IMR-90 (cell line): ENCODE results near the gene RERE. TPM values are rescaled to one million over a fixed set of nuclear protein-coding genes. Genes with fewer than 3 reads are reported as not detected.

Source experiments
- ATAC-seq: fragments of 200-7000 bp; cut with Tn5 transposase; 2 replicates; pipeline ENCODE4 v1.9.1; 2020; ENCODE audit warnings: low read depth, mild to moderate bottlenecking, moderate library complexity
- BruUV-seq: library from RNA; stranded (reverse); fragments of 400-500 nt; replicated peaks from 2 replicates; lab custom pipeline; 2021; lab: Mats Ljungman, UMichigan
- CTCF ChIA-PET: fragments of 300-600 bp; formaldehyde crosslinking; extraction: SDS; loops from one replicate; lab custom pipeline; 2021; ENCODE audit warnings: antibody characterized with exemption; lab: Yijun Ruan, JAX
- POLR2A ChIA-PET: fragments of 300-600 bp; sonication (Branson Sonifier 250); formaldehyde crosslinking; loops from one replicate; lab custom pipeline; 2022; ENCODE audit warnings: antibody characterized with exemption; ENCODE audit not compliant: unreplicated experiment; lab: Charles Lee
- DNase-seq: peaks from one replicate; pipeline ENCODE4 v3.0.0; 2013
- H2AFZ ChIP-seq: replicated peaks from 2 replicates; pipeline ENCODE3; 2013; ENCODE audit warnings: low read length, mild to moderate bottlenecking; ENCODE audit not compliant: poor library complexity
- H2AK5ac ChIP-seq: 2 replicates; pipeline ENCODE4 v1.6.1; 2013; ENCODE audit warnings: low read depth, low read length, inconsistent platforms
- H2AK9ac ChIP-seq: replicated peaks from 2 replicates; pipeline ENCODE3; 2013; ENCODE audit warnings: mild to moderate bottlenecking, low read depth, low read length, moderate library complexity; ENCODE audit not compliant: poor library complexity
- H2BK120ac ChIP-seq: 2 replicates; pipeline ENCODE4 v1.6.1; 2013; ENCODE audit warnings: low read depth, low read length, inconsistent platforms
- H2BK15ac ChIP-seq: 3 replicates; pipeline ENCODE4 v1.6.1; 2013; ENCODE audit warnings: low read depth, low read length, inconsistent platforms
- H2BK20ac ChIP-seq: 2 replicates; pipeline ENCODE4 v1.6.1; 2013; ENCODE audit warnings: low read depth, mild to moderate bottlenecking, inconsistent platforms, low read length, moderate library complexity
- H2BK5ac ChIP-seq: 2 replicates; pipeline ENCODE4 v1.6.1; 2013; ENCODE audit warnings: mild to moderate bottlenecking, low read depth, low read length, inconsistent platforms; ENCODE audit not compliant: poor library complexity, severe bottlenecking
- H3K14ac ChIP-seq: replicated peaks from 2 replicates; pipeline ENCODE4 v1.6.1; 2013; ENCODE audit warnings: low read depth, low read length, inconsistent platforms
- H3K18ac ChIP-seq: 2 replicates; pipeline ENCODE4 v1.6.1; 2013; ENCODE audit warnings: low read depth, low read length, control low read depth
- H3K23ac ChIP-seq: 2 replicates; pipeline ENCODE4 v1.6.1; 2013; ENCODE audit warnings: low read depth, low read length, inconsistent platforms
- H3K27ac ChIP-seq: 2 replicates; pipeline ENCODE4 v1.5.1; 2013; ENCODE audit warnings: mild to moderate bottlenecking, control low read depth, low read length; ENCODE audit not compliant: insufficient read depth
- H3K27me3 ChIP-seq: 2 replicates; pipeline ENCODE4 v1.6.1; 2013; ENCODE audit warnings: low read length; ENCODE audit not compliant: control insufficient read depth, insufficient read depth
- H3K36me3 ChIP-seq: 2 replicates; pipeline ENCODE4 v1.6.1; 2013; ENCODE audit warnings: low read length, mixed read lengths; ENCODE audit not compliant: control insufficient read depth, insufficient read depth
- H3K4ac ChIP-seq: 2 replicates; pipeline ENCODE4 v1.6.1; 2013; ENCODE audit warnings: low read depth, low read length, inconsistent platforms
- H3K4me1 ChIP-seq: 2 replicates; pipeline ENCODE4 v1.6.1; 2013; ENCODE audit warnings: low read length, mixed read lengths; ENCODE audit not compliant: control insufficient read depth, insufficient read depth
- H3K4me2 ChIP-seq: 2 replicates; pipeline ENCODE4 v1.6.1; 2013; ENCODE audit warnings: low read depth, mild to moderate bottlenecking, control low read depth, low read length, moderate library complexity
- H3K4me3 ChIP-seq: 2 replicates; pipeline ENCODE4 v1.5.1; 2013; ENCODE audit warnings: low read depth, mild to moderate bottlenecking, control low read depth, low read length, moderate library complexity; ENCODE audit not compliant: insufficient read depth
- H3K56ac ChIP-seq: 2 replicates; pipeline ENCODE4 v1.6.1; 2013; ENCODE audit warnings: low read length, inconsistent platforms; ENCODE audit not compliant: insufficient read depth; ENCODE audit errors: extremely low read depth
- H3K79me1 ChIP-seq, 2 experiments: 2 replicates each; pipeline ENCODE4 v1.6.1; 2013; ENCODE audit warnings: low read length in 2 of 2, inconsistent platforms in 1 of 2, low read depth in 1 of 2
- H3K9ac ChIP-seq: 2 replicates; pipeline ENCODE4 v1.6.1; 2013; ENCODE audit warnings: low read depth, low read length, control low read depth
- H3K9me1 ChIP-seq: 2 replicates; pipeline ENCODE4 v1.6.1; 2013; ENCODE audit warnings: low read length, inconsistent platforms; ENCODE audit not compliant: insufficient read depth
- H3K9me3 ChIP-seq: 2 replicates; pipeline ENCODE4 v1.6.1; 2013; ENCODE audit warnings: low read length; ENCODE audit not compliant: control insufficient read depth, insufficient read depth
- H4K20me1 ChIP-seq: 2 replicates; pipeline ENCODE4 v1.6.1; 2013; ENCODE audit warnings: low read length, inconsistent platforms; ENCODE audit not compliant: insufficient read depth
- H4K5ac ChIP-seq: 2 replicates; pipeline ENCODE4 v1.6.1; 2013; ENCODE audit warnings: mild to moderate bottlenecking, low read depth, low read length, control low read depth
- H4K8ac ChIP-seq, 2 experiments: 2 replicates each; pipeline ENCODE4 v1.6.1; 2013; ENCODE audit warnings: low read depth in 2 of 2, low read length in 2 of 2, control low read depth in 1 of 2, inconsistent platforms in 1 of 2
- H4K91ac ChIP-seq: 2 replicates; pipeline ENCODE4 v1.6.1; 2013; ENCODE audit warnings: low read depth, low read length, inconsistent platforms; ENCODE audit not compliant: insufficient read depth
- BHLHE40 ChIP-seq: fragments of 150-350 bp; IDR thresholded peaks from 2 replicates; pipeline ENCODE4 v1.6.1; 2016; ENCODE audit warnings: mild to moderate bottlenecking, low read depth, low read length
- CHD1 ChIP-seq: IDR thresholded peaks from 2 replicates; pipeline ENCODE4 v1.6.1; 2012; ENCODE audit warnings: low read depth, low read length, improper control_type of control experiment
- MAFK ChIP-seq: IDR thresholded peaks from 2 replicates; pipeline ENCODE4 v1.6.1; 2012; ENCODE audit warnings: low read depth, low read length, improper control_type of control experiment
- MAZ ChIP-seq: IDR thresholded peaks from 2 replicates; pipeline ENCODE4 v1.6.1; 2012; ENCODE audit warnings: low read depth, mild to moderate bottlenecking, low read length, improper control_type of control experiment, moderate library complexity, borderline replicate concordance
- MXI1 ChIP-seq: IDR thresholded peaks from 2 replicates; pipeline ENCODE4 v1.6.1; 2012; ENCODE audit warnings: low read depth, mild to moderate bottlenecking, low read length, moderate library complexity, borderline replicate concordance
- NFE2L2 ChIP-seq: fragments of 150-350 bp; IDR thresholded peaks from 2 replicates; pipeline ENCODE4 v1.6.1; 2016; ENCODE audit warnings: low read depth, mild to moderate bottlenecking, low read length
- RAD21 ChIP-seq: IDR thresholded peaks from 2 replicates; pipeline ENCODE4 v1.6.1; 2012; ENCODE audit warnings: low read length, improper control_type of control experiment
- RCOR1 ChIP-seq: IDR thresholded peaks from 2 replicates; pipeline ENCODE4 v1.6.1; 2012; ENCODE audit warnings: mild to moderate bottlenecking, low read length, improper control_type of control experiment; ENCODE audit not compliant: insufficient replicate concordance
- RFX5 ChIP-seq: IDR thresholded peaks from 2 replicates; pipeline ENCODE4 v1.8.0; 2012; ENCODE audit warnings: low read depth, mild to moderate bottlenecking, low read length, moderate library complexity
- SMC3 ChIP-seq: fragments of 150-350 bp; IDR thresholded peaks from 2 replicates; pipeline ENCODE4 v1.6.1; 2016; ENCODE audit warnings: low read depth, mild to moderate bottlenecking, antibody characterized with exemption, low read length, moderate library complexity
- USF2 ChIP-seq: fragments of 150-350 bp; IDR thresholded peaks from 2 replicates; pipeline ENCODE4 v1.6.1; 2017; ENCODE audit warnings: mild to moderate bottlenecking, antibody characterized with exemption, low read length, low read depth
- WGBS, 2 experiments: methylation state at CpG; one replicate each; pipeline versions ENCODE4 v1.1.5 to v1.1.7; 2013; ENCODE audit warnings: missing lambda C conversion rate in 2 of 2; ENCODE audit not compliant: insufficient read length in 1 of 2; ENCODE audit errors: extremely low coverage in 2 of 2; 5-methylcytosine and 5-hydroxymethylcytosine counted together
- dilution Hi-C: fragments of 300-500 bp; cut with HindIII; formaldehyde crosslinking; loops from one replicate; pipeline ENCODE4 v1.14.3; 2018; ENCODE audit warnings: low sequenced_read_pairs; ENCODE audit not compliant: unreplicated experiment
- in situ Hi-C: fragments of 300-500 bp; cut with MboI; formaldehyde crosslinking; loops from 3 replicates; pipeline ENCODE4 v1.14.3; 2019; ENCODE audit warnings: low sequenced_read_pairs, inconsistent platforms, mixed read lengths
- intact Hi-C: fragments of 100-400 bp; cut with micrococcal nuclease; formaldehyde crosslinking; loops from 2 replicates; pipeline ENCODE4 v1.10.0; 2022
- polyA plus RNA-seq, 3 experiments: library from polyadenylated mRNA; depleted of rRNA; stranded (reverse); fragments of >200 nt; gene quantifications; 2 replicates each; pipeline ENCODE4 v1.2.3, GENCODE V29; 2012; ENCODE audit warnings: low replicate concordance in 1 of 3
- total RNA-seq: library from RNA; depleted of rRNA; stranded (reverse); fragments of >200 nt; gene quantifications from 2 replicates; pipeline ENCODE4 v1.2.3, GENCODE V29; 2012
- TF ChIP-seq, protein P1 (sequence below): fragments of 150-350 bp; IDR thresholded peaks from 2 replicates; pipeline ENCODE4 v1.6.1; 2016; ENCODE audit warnings: low read depth, mild to moderate bottlenecking, low read length, moderate library complexity, borderline replicate concordance
- TF ChIP-seq, protein P2 (sequence below): conservative IDR thresholded peaks from 2 replicates; pipeline ENCODE4 v1.5.1; 2012; ENCODE audit warnings: mild to moderate bottlenecking, low read depth, low read length, improper control_type of control experiment

Gene RERE
- total and polyA plus RNA-seq, 2 of the 4 experiments (the other 2 are of a cell fraction), result 11.5 to 25.1 TPM

- dilution Hi-C loops (no loop called here), intact Hi-C loops (no loop called here), in situ Hi-C loops (no loop called here)
- Histone ChIP-seq H3K4me1 (peaks cover 18% of the 10 kb centered on the region), H2AFZ (no peak overlapping the region), H3K9me1 (peaks cover 8% of the 10 kb centered on the region), H4K20me1 (0 out of 2 replicates have a peak, but pooled peaks cover 7% of the 10 kb centered on the region), H2BK15ac (peak overlapping the region; percentile 64; the same call in 1 of the 3 replicates), H3K9ac (no peak overlapping the region), H2BK5ac (peak overlapping the region; percentile 76), H3K79me1 (peaks cover 31 to 55% of the 10 kb centered on the region in 2 experiments), H3K4me2 (no peak overlapping the region), H2AK9ac (no peak overlapping the region), H2AK5ac (peak overlapping the region; percentile 74; the same call in 1 of the 2 replicates), H3K23ac (no peak overlapping the region), H3K27ac (peak overlapping the region; percentile 52; the same call in 1 of the 2 replicates), H4K8ac (peak overlapping the region in 1 of 2 experiments; percentile 63; a peak in 2 of 4 replicates), H3K4ac (peak overlapping the region; percentile 36), H3K56ac (no peak overlapping the region), H3K27me3 (no peaks in the 10 kb centered on the region), H2BK120ac (peak overlapping the region; percentile 39; the same call in 1 of the 2 replicates), H4K91ac (0 out of 2 replicates have a peak overlapping the region, but pooled peaks have one; percentile 11), H3K9me3 (no peaks in the 10 kb centered on the region), H2BK20ac (peak overlapping the region; percentile 32; the same call in 1 of the 2 replicates), H3K14ac (peak overlapping the region; percentile 53), H3K36me3 (peaks cover 4% of the 10 kb centered on the region), H4K5ac (peak overlapping the region; percentile 46; the same call in 1 of the 2 replicates), H3K18ac (peak overlapping the region; percentile 47; the same call in 1 of the 2 replicates), H3K4me3 (no peak overlapping the region)
- ChIA-PET POLR2A (no interaction called here), CTCF (no interaction called here)
- DNase-seq (no peak), ATAC-seq (no peak)
- TF ChIP-seq MAFK (no peak), NFE2L2 (no peak), MAZ (no peak), CHD1 (no peak), RCOR1 (no peak), USF2 (no peak), RFX5 (no peak), MXI1 (no peak), SMC3 (no peak), RAD21 (no peak), BHLHE40 (no peak)
- TF ChIP-seq, protein P1, sequence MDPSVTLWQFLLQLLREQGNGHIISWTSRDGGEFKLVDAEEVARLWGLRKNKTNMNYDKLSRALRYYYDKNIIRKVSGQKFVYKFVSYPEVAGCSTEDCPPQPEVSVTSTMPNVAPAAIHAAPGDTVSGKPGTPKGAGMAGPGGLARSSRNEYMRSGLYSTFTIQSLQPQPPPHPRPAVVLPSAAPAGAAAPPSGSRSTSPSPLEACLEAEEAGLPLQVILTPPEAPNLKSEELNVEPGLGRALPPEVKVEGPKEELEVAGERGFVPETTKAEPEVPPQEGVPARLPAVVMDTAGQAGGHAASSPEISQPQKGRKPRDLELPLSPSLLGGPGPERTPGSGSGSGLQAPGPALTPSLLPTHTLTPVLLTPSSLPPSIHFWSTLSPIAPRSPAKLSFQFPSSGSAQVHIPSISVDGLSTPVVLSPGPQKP, result no peak
- TF ChIP-seq, protein P2, sequence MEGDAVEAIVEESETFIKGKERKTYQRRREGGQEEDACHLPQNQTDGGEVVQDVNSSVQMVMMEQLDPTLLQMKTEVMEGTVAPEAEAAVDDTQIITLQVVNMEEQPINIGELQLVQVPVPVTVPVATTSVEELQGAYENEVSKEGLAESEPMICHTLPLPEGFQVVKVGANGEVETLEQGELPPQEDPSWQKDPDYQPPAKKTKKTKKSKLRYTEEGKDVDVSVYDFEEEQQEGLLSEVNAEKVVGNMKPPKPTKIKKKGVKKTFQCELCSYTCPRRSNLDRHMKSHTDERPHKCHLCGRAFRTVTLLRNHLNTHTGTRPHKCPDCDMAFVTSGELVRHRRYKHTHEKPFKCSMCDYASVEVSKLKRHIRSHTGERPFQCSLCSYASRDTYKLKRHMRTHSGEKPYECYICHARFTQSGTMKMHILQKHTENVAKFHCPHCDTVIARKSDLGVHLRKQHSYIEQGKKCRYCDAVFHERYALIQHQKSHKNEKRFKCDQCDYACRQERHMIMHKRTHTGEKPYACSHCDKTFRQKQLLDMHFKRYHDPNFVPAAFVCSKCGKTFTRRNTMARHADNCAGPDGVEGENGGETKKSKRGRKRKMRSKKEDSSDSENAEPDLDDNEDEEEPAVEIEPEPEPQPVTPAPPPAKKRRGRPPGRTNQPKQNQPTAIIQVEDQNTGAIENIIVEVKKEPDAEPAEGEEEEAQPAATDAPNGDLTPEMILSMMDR, result no peak
- BruUV-seq, result no TSS peak
- WGBS, 2 experiments, result no CpG with 5 or more reads among the region's 1 CpG
Observed at GRCh38 chr1:8540971-8541370, 276.5 kb downstream of the RERE start.
